T-cell (primary cell): ENCODE measurements around the gene MFSD11. TPM values are rescaled to one million over a fixed set of nuclear protein-coding genes. Genes with fewer than 3 reads are reported as not detected.

Experiments used
- ATAC-seq, 4 experiments: fragments of 200-7000 bp in 3 of 4; fragments of 150-1000 bp in 1 of 4; cut with Tn5 transposase; replicated peaks in 1 of 4; 1 replicate in 3 of 4; 2 replicates in 1 of 4; pipeline ENCODE4 v1.10.0; 2021; ENCODE audit warnings: moderate library complexity in 3 of 4, mild to moderate bottlenecking in 2 of 4, moderate number of reproducible peaks in 1 of 4
- CTCF ChIA-PET, 2 donors: fragments of 300-600 bp; sonication (Branson Sonifier 250); formaldehyde crosslinking; loops; one replicate each; lab custom pipeline; 2022; ENCODE audit warnings: antibody characterized with exemption in 2 of 2; lab: Charles Lee
- POLR2A ChIA-PET, 2 donors: fragments of 300-600 bp; sonication (Branson Sonifier 250); formaldehyde crosslinking; loops; one replicate each; lab custom pipeline; 2022; ENCODE audit warnings: antibody characterized with exemption in 2 of 2; lab: Charles Lee
- DNase-seq, 35 experiments: peaks; one replicate each; pipeline versions ENCODE4 v3.0.0 to v3.0.0-alpha.2; 2013 to 2023
- H3K27ac ChIP-seq: one replicate; pipeline ENCODE4 v1.5.1; 2013; ENCODE audit warnings: low read length
- H3K27me3 ChIP-seq, 2 experiments: replicated peaks in 1 of 2; 1 replicate in 1 of 2; 2 replicates in 1 of 2; pipeline versions ENCODE4 v1.6.1 to v1.7.0; 2013; ENCODE audit warnings: low read length in 1 of 2, mixed read lengths in 1 of 2; ENCODE audit not compliant: control insufficient read depth in 2 of 2, insufficient read depth in 2 of 2; ENCODE audit errors: extremely low read depth in 1 of 2
- H3K36me3 ChIP-seq, 2 donors: 1 replicate in 1 of 2; 2 replicates in 1 of 2; pipeline versions ENCODE4 v1.6.1 to v1.7.0; 2013; ENCODE audit warnings: low read length in 1 of 2; ENCODE audit not compliant: control insufficient read depth in 2 of 2, insufficient read depth in 1 of 2; ENCODE audit errors: extremely low read depth in 1 of 2
- H3K4me1 ChIP-seq, 2 experiments: 1 replicate in 1 of 2; 2 replicates in 1 of 2; pipeline versions ENCODE4 v1.6.1 to v1.7.0; 2013; ENCODE audit warnings: low read length in 2 of 2, mixed read lengths in 1 of 2; ENCODE audit not compliant: insufficient read depth in 2 of 2, control insufficient read depth in 1 of 2; ENCODE audit errors: extremely low read depth in 1 of 2
- H3K4me3 ChIP-seq, 2 donors: 1 replicate in 1 of 2; 2 replicates in 1 of 2; pipeline versions ENCODE4 v1.5.1 to v1.7.0; 2013; ENCODE audit warnings: mild to moderate bottlenecking in 2 of 2, low read length in 1 of 2, moderate library complexity in 1 of 2; ENCODE audit not compliant: control insufficient read depth in 1 of 2; ENCODE audit errors: extremely low read depth in 1 of 2
- H3K9me3 ChIP-seq: 2 replicates; pipeline ENCODE4 v1.7.0; 2013
- H3K27ac Mint-ChIP-seq, 2 donors: one replicate each; pipeline ENCODE4 v1.8.0; 2020 to 2021; ENCODE audit warnings: mild to moderate bottlenecking in 2 of 2, mixed read lengths in 2 of 2
- H3K27me3 Mint-ChIP-seq, 2 donors: one replicate each; pipeline ENCODE4 v1.8.0; 2021 to 2022; ENCODE audit warnings: mixed read lengths in 2 of 2
- H3K36me3 Mint-ChIP-seq: one replicate; pipeline ENCODE4 v1.8.0; 2021; ENCODE audit warnings: mixed read lengths
- H3K4me1 Mint-ChIP-seq, 3 donors: one replicate each; pipeline ENCODE4 v1.8.0; 2020 to 2022; ENCODE audit warnings: mixed read lengths in 3 of 3, mild to moderate bottlenecking in 1 of 3
- H3K4me3 Mint-ChIP-seq, 3 donors: one replicate each; pipeline ENCODE4 v1.8.0; 2020 to 2022; ENCODE audit warnings: mild to moderate bottlenecking in 3 of 3, mixed read lengths in 3 of 3, moderate library complexity in 3 of 3
- H3K9me3 Mint-ChIP-seq, 3 donors: one replicate each; pipeline ENCODE4 v1.8.0; 2020 to 2022; ENCODE audit warnings: mixed read lengths in 3 of 3
- WGBS: methylation state at CpG from one replicate; pipeline ENCODE4 v1.1.5; 2013; ENCODE audit warnings: missing lambda C conversion rate; ENCODE audit not compliant: insufficient coverage; 5-methylcytosine and 5-hydroxymethylcytosine counted together
- total RNA-seq, 35 experiments: library from RNA in 6 of 35; stranded (reverse) in 6 of 35; fragments of 120-200 nt in 1 of 35; gene quantifications; one replicate each; pipeline versions ENCODE4 v1.2.1 to v1.2.4 and lab custom pipeline; 2013 to 2026

The MFSD11 gene
- total RNA-seq, 5 donors from 2014 or later (not counting 1 experiment from before 2014, with no cell fraction given), result 30.5 to 41.5 (median 34.6) TPM

DNA sequence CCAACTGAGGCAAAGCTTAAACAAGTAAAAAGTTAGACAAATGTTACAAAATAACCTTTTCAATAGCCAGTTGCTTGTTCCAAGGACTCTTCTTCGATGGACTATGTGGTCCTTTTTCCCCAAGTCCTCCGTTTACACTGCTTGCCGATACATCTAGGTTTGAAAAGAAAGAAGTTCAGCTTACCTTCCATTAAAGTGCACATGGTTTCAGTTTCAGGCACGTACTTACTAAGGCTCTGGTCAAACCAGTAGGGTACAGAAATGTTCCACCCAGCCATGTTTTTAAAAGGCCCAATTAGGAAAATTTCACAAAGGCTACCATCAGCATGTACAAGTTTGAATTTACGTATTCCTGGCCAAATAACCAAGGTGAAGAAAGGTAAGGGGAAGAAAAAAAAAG, 2.9 kb upstream of the MFSD11 start:
- Histone ChIP-seq H3K4me3 (peak overlapping the region; percentile 59 to 81), H3K36me3 (peaks cover 7 to 61% of the 10 kb centered on the region in 2 donors), H3K4me1 (peaks cover 45 to 46% of the 10 kb centered on the region in 2 experiments), H3K9me3 (no peaks in the 10 kb centered on the region), H3K27ac (peak overlapping the region; percentile 82), H3K27me3 (no peaks in the 10 kb centered on the region)
- no peak for ATAC-seq
- DNase-seq, result peak in 1 of 35 experiments; percentile 63
- H3K36me3 Mint-ChIP-seq, result peaks cover 40% of the 10 kb centered on the region
- H3K9me3 Mint-ChIP-seq, result no peaks in the 10 kb centered on the region
- POLR2A ChIA-PET, result interaction anchor here (0.8 to 1.4 kb wide), 6 partner anchors 9 to 282 kb away, joined by 3 to 11 read pairs (median 4); partner anchors contain the start of genes JMJD6 (in 1 of the 2), METTL23 (in 1 of the 2) and UBE2O (in 1 of the 2)
- CTCF ChIA-PET, result interaction anchor here (0.6 to 1.1 kb wide), 3 partner anchors 17 to 329 kb away, joined by 3 to 12 read pairs (median 7); no protein-coding TSS in a partner anchor
- WGBS, result no CpG with 5 or more reads among the region's 5 CpGs
- peak overlapping the region; percentile 82 to 92 for H3K27ac Mint-ChIP-seq
- peak overlapping the region; percentile 95 to 97 (median 96) for H3K4me3 Mint-ChIP-seq
- H3K27me3 Mint-ChIP-seq, result no peaks in the 10 kb centered on the region
- peaks cover 64 to 69% (median 68%) of the 10 kb centered on the region in 3 donors for H3K4me1 Mint-ChIP-seq

DNA sequence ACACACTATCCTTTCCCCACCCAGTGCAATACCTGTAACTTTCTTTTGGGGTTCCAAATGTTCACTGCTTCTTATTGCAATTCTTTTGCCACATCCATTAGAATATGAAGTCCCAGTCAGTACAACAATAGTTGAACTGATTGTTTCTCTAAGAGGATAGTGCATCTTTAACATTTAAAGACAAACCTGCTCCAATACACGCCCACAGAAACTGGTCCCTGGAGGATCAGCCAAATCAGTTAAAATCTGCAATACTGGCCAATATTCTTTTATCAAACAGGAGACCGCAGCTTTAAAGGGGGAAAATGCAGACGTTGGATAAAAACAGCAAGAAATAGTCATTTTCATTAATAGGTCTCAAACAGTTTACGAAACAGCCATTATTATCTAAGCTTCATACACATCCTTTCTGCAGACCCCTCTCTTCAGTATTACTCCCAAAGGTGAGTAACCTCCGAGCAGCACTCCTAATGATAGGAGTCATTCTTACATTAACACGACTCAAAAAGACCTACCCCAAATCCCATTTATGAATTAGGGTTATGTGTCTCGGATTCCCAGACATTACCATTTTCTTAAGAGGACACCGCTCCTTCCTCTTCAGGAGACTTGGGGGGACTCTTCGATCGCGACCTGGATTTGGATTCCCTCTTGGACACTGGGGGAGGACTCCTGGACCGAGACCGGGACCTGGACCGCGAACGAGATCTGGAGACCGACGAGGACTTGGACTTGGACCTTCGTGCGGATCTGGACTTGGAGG, 2.2 kb upstream of the MFSD11 start:
- POLR2A ChIA-PET, result interaction anchor here (0.6 to 1.4 kb wide), 7 partner anchors 10 to 875 kb away, joined by 3 to 8 read pairs (median 4); partner anchors contain the start of gene UBE2O (in 1 of the 2)

DNA sequence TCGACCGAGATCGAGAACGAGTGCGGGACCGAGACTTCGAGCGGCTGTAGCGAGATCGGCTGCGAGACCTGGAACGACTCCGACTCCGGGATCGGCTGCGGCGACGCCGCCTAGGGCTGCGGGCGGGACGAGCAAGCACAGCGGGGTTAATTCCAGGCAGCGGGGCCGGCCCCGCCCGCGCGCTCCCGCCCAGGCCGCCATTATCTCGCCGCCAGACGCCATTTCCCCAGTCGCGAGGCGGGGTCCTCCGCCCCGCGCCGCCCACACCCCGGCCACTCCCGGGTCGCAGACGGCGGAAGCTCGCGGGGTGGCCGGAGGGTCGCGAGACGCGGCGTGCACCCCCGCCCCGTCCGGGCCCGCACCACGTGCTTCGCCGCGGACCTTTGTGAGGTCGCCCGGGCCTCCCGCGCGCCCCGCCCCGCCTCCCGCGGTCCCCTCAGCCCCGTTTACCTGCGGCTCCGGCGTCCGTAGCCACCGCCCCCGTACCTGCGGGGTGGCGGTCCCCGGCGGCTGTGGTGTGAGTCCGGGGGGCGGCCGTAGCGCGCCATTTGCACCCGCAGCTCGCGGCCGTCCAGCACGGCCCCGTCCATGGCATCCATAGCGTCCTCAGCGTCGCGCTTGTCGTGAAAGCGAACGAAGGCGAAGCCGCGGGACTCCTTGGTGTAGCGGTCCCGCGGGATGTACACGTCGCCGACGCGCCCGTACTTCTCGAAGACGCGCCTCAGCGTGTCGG, 1.4 kb upstream of the MFSD11 start:
- H3K36me3 ChIP-seq, result peaks cover 0 to 55% of the 10 kb centered on the region in 2 donors
- H3K4me3 ChIP-seq, result peak overlapping the region; percentile 81 to 94
- ATAC-seq (peak; percentile 18 to 28 (median 21)), DNase-seq (peak in 34 of 35 experiments; percentile 43 to 81 (median 58))
- Mint-ChIP-seq H3K4me1 (peaks cover 65 to 70% (median 67%) of the 10 kb centered on the region in 3 donors), H3K4me3 (peak overlapping the region; percentile 95 to 97 (median 96)), H3K27me3 (no peaks in the 10 kb centered on the region), H3K9me3 (no peaks in the 10 kb centered on the region), H3K27ac (peak overlapping the region; percentile 97 to 98), H3K36me3 (peaks cover 41% of the 10 kb centered on the region)
- H3K27ac ChIP-seq, result peak overlapping the region; percentile 97
- H3K27me3 ChIP-seq, result no peaks in the 10 kb centered on the region
- H3K4me1 ChIP-seq, result peaks cover 34 to 42% of the 10 kb centered on the region in 2 experiments
- CTCF ChIA-PET, result interaction anchor here in 1 of 2 donors (1.9 kb wide), 1 partner anchor 10 kb away, joined by 7 read pairs; the partner anchor contains the start of genes JMJD6 and METTL23
- POLR2A ChIA-PET, result interaction anchor here (0.6 to 1.2 kb wide), 5 partner anchors 9 to 874 kb away, joined by 3 to 6 read pairs (median 4); partner anchors contain the start of genes JMJD6 (in 1 of the 2) and METTL23 (in 1 of the 2)
- no peaks in the 10 kb centered on the region for H3K9me3 ChIP-seq
- under 1% methylated on average over 117 of the region's 117 CpGs for WGBS

More for the DNA sequence above, 2.2 kb upstream of the MFSD11 start:
- H3K27ac ChIP-seq, result peak overlapping the region; percentile 82
- WGBS, result 0% methylated on average over 12 of the region's 20 CpGs
- peaks cover 40% of the 10 kb centered on the region for H3K36me3 Mint-ChIP-seq
- H3K27me3 ChIP-seq, result no peaks in the 10 kb centered on the region
- ATAC-seq (no peak), DNase-seq (peak in 1 of 35 experiments; percentile 30)
- peak overlapping the region; percentile 82 to 92 for H3K27ac Mint-ChIP-seq
- H3K27me3 Mint-ChIP-seq, result no peaks in the 10 kb centered on the region
- H3K36me3 ChIP-seq, result peaks cover 0 to 56% of the 10 kb centered on the region in 2 donors
- no peaks in the 10 kb centered on the region for H3K9me3 Mint-ChIP-seq
- CTCF ChIA-PET, result interaction anchor here (0.6 to 1.1 kb wide), 2 partner anchors 17 to 328 kb away, joined by 7 to 12 read pairs; no protein-coding TSS in a partner anchor
- peak overlapping the region; percentile 95 to 97 (median 96) for H3K4me3 Mint-ChIP-seq
- no peaks in the 10 kb centered on the region for H3K9me3 ChIP-seq
- peak overlapping the region; percentile 81 to 94 for H3K4me3 ChIP-seq
- H3K4me1 Mint-ChIP-seq, result peaks cover 65 to 70% (median 68%) of the 10 kb centered on the region in 3 donors
- peaks cover 39 to 42% of the 10 kb centered on the region in 2 experiments for H3K4me1 ChIP-seq

DNA sequence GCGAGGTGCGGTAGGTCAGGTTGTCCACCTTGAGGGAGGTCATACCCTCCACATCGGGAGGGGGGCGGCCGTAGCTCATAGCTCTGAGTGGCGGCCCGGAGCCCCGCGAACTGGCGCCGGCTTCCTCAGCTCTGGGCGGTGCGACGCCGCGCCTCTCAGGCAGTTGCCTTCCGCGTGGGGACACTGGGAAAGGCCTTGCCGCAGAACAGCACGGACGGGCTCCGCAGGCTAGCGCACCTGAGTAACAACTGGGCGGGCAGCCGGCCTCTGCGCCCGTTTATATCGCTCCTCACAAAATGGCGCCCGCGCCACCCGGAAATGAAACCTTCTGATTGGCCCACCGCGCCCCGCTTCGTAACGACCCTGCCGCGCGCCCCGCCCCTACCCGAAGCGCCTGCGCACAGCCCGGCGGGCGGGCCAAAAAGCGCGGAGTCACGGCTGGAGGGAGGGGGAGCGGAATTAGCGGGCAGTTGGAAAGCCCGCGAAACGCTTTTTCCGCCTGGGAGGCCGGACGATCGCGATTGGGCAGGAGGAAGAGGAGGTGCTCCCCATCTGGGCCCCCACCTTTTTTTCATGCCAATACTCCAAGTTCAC, 740 bp upstream of the MFSD11 start, which contains the start of gene SRSF2:
SRSF2 (minus strand) TSS at position 250 of the 594 bp plus-strand sequence; CDS start at position 79, 171 bp downstream.
- H3K36me3 ChIP-seq, result peaks cover 0 to 54% of the 10 kb centered on the region in 2 donors
- Mint-ChIP-seq H3K36me3 (peaks cover 42% of the 10 kb centered on the region), H3K27ac (peak within 1 kb of the TSS; percentile 97 to 98), H3K27me3 (no peaks in the 10 kb centered on the region), H3K4me3 (peak within 1 kb of the TSS; percentile 95 to 97 (median 96)), H3K4me1 (peaks cover 58 to 65% (median 61%) of the 10 kb centered on the region in 3 donors), H3K9me3 (no peaks in the 10 kb centered on the region)
- H3K27me3 ChIP-seq, result no peaks in the 10 kb centered on the region
- ATAC-seq, result peak; percentile 68 to 78 (median 72)
- peak within 1 kb of the TSS; percentile 97 for H3K27ac ChIP-seq
- peak; percentile 94 to 100 (median 98) for DNase-seq
- WGBS, result under 1% methylated on average over 51 of the region's 60 CpGs
- CTCF ChIA-PET, result interaction anchor here in 1 of 2 donors (1.9 kb wide), 1 partner anchor 10 kb away, joined by 7 read pairs; the partner anchor contains the start of genes JMJD6 and METTL23
- H3K9me3 ChIP-seq, result no peaks in the 10 kb centered on the region
- POLR2A ChIA-PET, result interaction anchor here (0.6 to 1.2 kb wide), 3 partner anchors 9 to 79 kb away, joined by 3 to 6 read pairs (median 4); partner anchors contain the start of genes JMJD6 (in 1 of the 2) and METTL23 (in 1 of the 2)
- peak within 1 kb of the TSS; percentile 81 to 94 for H3K4me3 ChIP-seq
- peaks cover 29 to 42% of the 10 kb centered on the region in 2 experiments for H3K4me1 ChIP-seq

DNA sequence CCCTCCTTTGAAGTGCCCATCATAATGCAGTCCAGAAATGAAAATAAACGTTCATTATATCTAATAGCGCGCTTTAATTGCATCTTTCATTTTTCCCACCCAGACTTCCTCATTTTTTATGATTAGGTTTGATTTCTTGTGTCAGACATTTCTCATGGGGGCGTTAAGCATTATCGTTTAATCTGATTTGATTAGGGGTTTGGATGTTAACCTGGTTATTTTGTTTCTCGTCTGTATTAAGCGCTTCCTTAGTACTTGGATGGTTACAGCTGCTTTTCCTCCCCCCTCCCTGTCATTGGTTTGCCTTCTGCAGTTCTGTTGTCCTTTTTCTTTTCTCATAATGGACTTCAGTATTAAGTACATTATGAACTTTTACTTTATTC, 540 bp downstream of the MFSD11 start:
- no CpG with 5 or more reads among the region's 7 CpGs for WGBS
- Mint-ChIP-seq H3K4me1 (peaks cover 46 to 52% (median 48%) of the 10 kb centered on the region in 3 donors), H3K4me3 (peak overlapping the region; percentile 93 to 95 (median 95)), H3K36me3 (peaks cover 45% of the 10 kb centered on the region), H3K27me3 (no peaks in the 10 kb centered on the region), H3K9me3 (no peaks in the 10 kb centered on the region), H3K27ac (peak overlapping the region; percentile 97 to 98)
- peak overlapping the region; percentile 97 for H3K27ac ChIP-seq
- ChIA-PET CTCF (interaction anchor here in 1 of 2 donors (0.6 to 2.3 kb wide), 4 partner anchors 12 to 78 kb away, joined by 3 to 8 read pairs (median 6); partner anchors contain the start of genes JMJD6 and METTL23), POLR2A (interaction anchor here in 1 of 2 donors (1.0 kb wide), 1 partner anchor 12 kb away, joined by 6 read pairs; the partner anchor contains the start of genes JMJD6 and METTL23)
- no peaks in the 10 kb centered on the region for H3K9me3 ChIP-seq
- H3K4me3 ChIP-seq, result peak overlapping the region; percentile 81 to 94
- DNase-seq, result no peak
- H3K4me1 ChIP-seq, result peaks cover 21 to 37% of the 10 kb centered on the region in 2 experiments
- peaks cover 0 to 51% of the 10 kb centered on the region in 2 donors for H3K36me3 ChIP-seq
- no peak for ATAC-seq
- no peaks in the 10 kb centered on the region for H3K27me3 ChIP-seq
